HepG2 (cell line): ENCODE data around the gene MFNG. TPM values are rescaled to one million over a fixed set of nuclear protein-coding genes. Genes with fewer than 3 reads are reported as not detected.

Experiments
- FOXC1 ChIP-seq: sonication (generic); formaldehyde crosslinking; IDR thresholded peaks from 2 replicates; pipeline ENCODE4 v1.8.0; 2022; ENCODE audit warnings: mild to moderate bottlenecking, missing genetic modification reagents, borderline replicate concordance
- FOXP1 ChIP-seq, 2 experiments: fragments of 450-650 bp in 1 of 2; IDR thresholded peaks; 2 replicates each; pipeline ENCODE4 v1.6.1; 2017 to 2018; ENCODE audit warnings: antibody characterized with exemption in 1 of 2
- HNRNPH1 ChIP-seq: fragments of 200-400 bp; formaldehyde crosslinking; optimal IDR thresholded peaks from 2 replicates; pipeline ENCODE3; 2017; ENCODE audit warnings: mild to moderate bottlenecking, low read depth, low read length
- KLF12 ChIP-seq: sonication (generic); formaldehyde crosslinking; IDR thresholded peaks from 2 replicates; pipeline ENCODE4 v1.4.0; 2020; ENCODE audit warnings: missing genetic modification reagents, borderline replicate concordance
- KLF16 ChIP-seq, 2 experiments: sonication (generic) in 1 of 2; formaldehyde crosslinking in 1 of 2; IDR thresholded peaks; 2 replicates each; pipeline versions ENCODE4 v1.6.1 to v1.8.0; 2016 to 2023; ENCODE audit warnings: missing genetic modification reagents in 2 of 2, missing compliant biosample characterization in 1 of 2
- PHF20 ChIP-seq: sonication (generic); formaldehyde crosslinking; IDR thresholded peaks from 2 replicates; pipeline ENCODE4 v1.5.0; 2020; ENCODE audit warnings: mild to moderate bottlenecking, missing genetic modification reagents
- RFX5 ChIP-seq: IDR thresholded peaks from 2 replicates; pipeline ENCODE4 v1.6.1; 2011; ENCODE audit warnings: low read depth, low read length, improper control_type of control experiment
- TBP ChIP-seq: sonication (generic); formaldehyde crosslinking; IDR thresholded peaks from 2 replicates; pipeline ENCODE4 v1.5.0; 2020; ENCODE audit warnings: missing genetic modification reagents
- TMF1 ChIP-seq: sonication (generic); formaldehyde crosslinking; IDR thresholded peaks from 2 replicates; pipeline ENCODE4 v1.8.1; 2022; ENCODE audit warnings: low read depth, missing genetic modification reagents
- ZNF230 ChIP-seq: sonication (generic); formaldehyde crosslinking; IDR thresholded peaks from 2 replicates; pipeline ENCODE4 v1.4.0; 2020; ENCODE audit warnings: mild to moderate bottlenecking, missing genetic modification reagents
- ZNF678 ChIP-seq: sonication (generic); formaldehyde crosslinking; IDR thresholded peaks from 2 replicates; pipeline ENCODE4 v1.4.0; 2020; ENCODE audit warnings: mild to moderate bottlenecking, missing genetic modification reagents
- ZNF768 ChIP-seq: sonication (generic); formaldehyde crosslinking; IDR thresholded peaks from 2 replicates; pipeline ENCODE4 v1.4.0; 2020; ENCODE audit warnings: missing genetic modification reagents
- ZNF782 ChIP-seq: sonication (generic); formaldehyde crosslinking; IDR thresholded peaks from 2 replicates; pipeline ENCODE4 v1.4.0; 2020; ENCODE audit warnings: missing genetic modification reagents, mild to moderate bottlenecking, borderline replicate concordance
- polyA plus RNA-seq, 8 experiments: library from polyadenylated mRNA; depleted of rRNA in 3 of 8; stranded (reverse) in 7 of 8; unstranded in 1 of 8; fragments of >200 nt; fragmentation: Illumina TruSeq in 4 of 8; extraction: Trizol in 4 of 8; gene quantifications; 2 replicates each; pipeline versions ENCODE4 v1.2.1 to v1.2.3, GENCODE V29; 2011 to 2016; ENCODE audit warnings: low read depth in 4 of 8, missing spikeins in 1 of 8, mixed read lengths in 1 of 8; ENCODE audit not compliant: insufficient read depth in 1 of 8
- total RNA-seq, 5 experiments: library from RNA; depleted of rRNA; stranded (reverse); fragments of >200 nt; fragmentation: Illumina TruSeq; extraction: Trizol; gene quantifications; 2 replicates each; pipeline ENCODE4 v1.2.3, GENCODE V29; 2016; ENCODE audit warnings: low read depth in 1 of 5
- TF ChIP-seq, protein P1 (sequence below): sonication (generic); formaldehyde crosslinking; IDR thresholded peaks from 2 replicates; pipeline ENCODE4 v1.8.0; 2022; ENCODE audit warnings: mild to moderate bottlenecking, missing genetic modification reagents, borderline replicate concordance
- TF ChIP-seq, protein P2 (sequence below): conservative IDR thresholded peaks from 2 replicates; pipeline ENCODE4 v1.6.1; 2018; ENCODE audit warnings: missing genetic modification reagents
- TF ChIP-seq, protein P3 (sequence below): sonication (generic); formaldehyde crosslinking; IDR thresholded peaks from 2 replicates; pipeline ENCODE4 v1.4.0; 2020; ENCODE audit warnings: mild to moderate bottlenecking, missing genetic modification reagents
- TF ChIP-seq, protein P4 (sequence below): sonication (generic); formaldehyde crosslinking; IDR thresholded peaks from 2 replicates; pipeline ENCODE4 v1.5.1; 2020; ENCODE audit warnings: mild to moderate bottlenecking, moderate library complexity, missing genetic modification reagents
- TF ChIP-seq, protein P5 (sequence below): sonication (generic); formaldehyde crosslinking; IDR thresholded peaks from 2 replicates; pipeline ENCODE4 v1.4.0; 2020; ENCODE audit warnings: mild to moderate bottlenecking, missing genetic modification reagents, borderline replicate concordance

MFNG gene
- total and polyA plus RNA-seq, 2 of the 13 experiments (the other 11 are each of a cell fraction or from before 2014, with no cell fraction given): 1.0 to 11.7 TPM

DNA sequence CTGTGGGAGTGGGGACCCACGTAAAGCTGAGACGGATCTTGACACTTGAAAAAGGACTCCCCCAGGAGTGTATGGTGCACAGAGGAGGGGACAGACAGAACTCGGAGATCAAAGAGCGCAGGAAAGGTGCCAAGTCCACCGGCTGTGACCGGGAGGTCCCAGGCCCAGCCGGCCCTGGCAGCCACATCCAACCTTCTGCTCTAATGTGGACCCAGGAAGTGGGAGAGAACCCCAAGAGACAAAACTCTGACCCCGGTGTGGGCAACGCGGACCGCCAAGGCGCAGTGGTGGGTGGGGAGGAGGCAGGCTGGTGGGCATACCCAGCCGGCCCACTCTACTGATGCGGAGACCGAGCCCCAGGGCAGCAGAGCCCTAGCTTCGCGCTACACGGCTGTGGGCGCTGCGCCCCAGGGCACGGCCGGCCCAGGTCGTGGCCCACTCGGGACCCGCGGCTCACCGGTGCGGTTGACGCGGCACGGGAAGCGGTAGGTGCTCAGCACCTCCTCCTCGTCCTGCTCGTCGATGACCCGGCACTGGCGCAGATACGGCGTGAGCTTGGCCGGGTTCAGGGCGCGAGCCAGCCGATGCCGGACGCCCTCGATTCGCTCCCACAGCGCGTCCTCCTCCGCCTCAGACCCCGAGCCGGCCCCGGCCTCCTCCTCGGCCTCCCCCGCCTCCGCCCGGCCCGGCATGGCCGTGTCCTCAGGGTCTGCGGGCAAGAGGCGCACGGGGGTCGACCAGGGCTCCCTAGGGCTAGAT lies 32.5 kb upstream of the MFNG start (continued):
- TF ChIP-seq, protein P1, sequence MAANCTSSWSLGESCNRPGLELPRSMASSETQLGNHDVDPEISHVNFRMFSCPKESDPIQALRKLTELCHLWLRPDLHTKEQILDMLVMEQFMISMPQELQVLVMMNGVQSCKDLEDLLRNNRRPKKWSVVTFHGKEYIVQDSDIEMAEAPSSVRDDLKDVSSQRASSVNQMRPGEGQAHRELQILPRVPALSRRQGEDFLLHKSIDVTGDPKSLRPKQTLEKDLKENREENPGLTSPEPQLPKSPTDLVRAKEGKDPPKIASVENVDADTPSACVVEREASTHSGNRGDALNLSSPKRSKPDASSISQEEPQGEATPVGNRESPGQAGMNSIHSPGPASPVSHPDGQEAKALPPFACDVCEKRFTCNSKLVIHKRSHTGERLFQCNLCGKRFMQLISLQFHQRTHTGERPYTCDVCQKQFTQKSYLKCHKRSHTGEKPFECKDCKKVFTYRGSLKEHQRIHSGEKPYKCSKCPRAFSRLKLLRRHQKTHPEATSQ: no peak
- TF ChIP-seq, protein P2, sequence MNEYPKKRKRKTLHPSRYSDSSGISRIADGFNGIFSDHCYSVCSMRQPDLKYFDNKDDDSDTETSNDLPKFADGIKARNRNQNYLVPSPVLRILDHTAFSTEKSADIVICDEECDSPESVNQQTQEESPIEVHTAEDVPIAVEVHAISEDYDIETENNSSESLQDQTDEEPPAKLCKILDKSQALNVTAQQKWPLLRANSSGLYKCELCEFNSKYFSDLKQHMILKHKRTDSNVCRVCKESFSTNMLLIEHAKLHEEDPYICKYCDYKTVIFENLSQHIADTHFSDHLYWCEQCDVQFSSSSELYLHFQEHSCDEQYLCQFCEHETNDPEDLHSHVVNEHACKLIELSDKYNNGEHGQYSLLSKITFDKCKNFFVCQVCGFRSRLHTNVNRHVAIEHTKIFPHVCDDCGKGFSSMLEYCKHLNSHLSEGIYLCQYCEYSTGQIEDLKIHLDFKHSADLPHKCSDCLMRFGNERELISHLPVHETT: no peak
- TF ChIP-seq PHF20 (CRISPR knock-in tag) (0 out of 2 replicates have a peak, but pooled peaks have one; percentile 16), ZNF678 (CRISPR knock-in tag) (0 out of 2 replicates have a peak, but pooled peaks have one; percentile 29), KLF16 (CRISPR knock-in tag; IDR thresholded peaks at IDR 0.05) (0 out of 4 replicates have a peak, but pooled peaks of 1 of the 2 experiments have one; percentile 17), HNRNPH1 (no peak), ZNF768 (CRISPR knock-in tag) (0 out of 2 replicates have a peak, but pooled peaks have one; percentile 66), ZNF230 (no peak), ZNF782 (peak; percentile 14; the same call in 1 of the 2 replicates), FOXC1 (CRISPR knock-in tag) (peak; percentile 47; the same call in 1 of the 2 replicates), RFX5 (no peak), FOXP1 (IDR thresholded peaks at IDR 0.05) (no peak), FOXP1 (CRISPR knock-in tag; IDR thresholded peaks at IDR 0.05) (no peak), KLF12 (CRISPR knock-in tag) (0 out of 2 replicates have a peak, but pooled peaks have one; percentile 62), TMF1 (CRISPR knock-in tag) (no peak), TBP (CRISPR knock-in tag) (0 out of 2 replicates have a peak, but pooled peaks have one; percentile 34)
- TF ChIP-seq, protein P3, sequence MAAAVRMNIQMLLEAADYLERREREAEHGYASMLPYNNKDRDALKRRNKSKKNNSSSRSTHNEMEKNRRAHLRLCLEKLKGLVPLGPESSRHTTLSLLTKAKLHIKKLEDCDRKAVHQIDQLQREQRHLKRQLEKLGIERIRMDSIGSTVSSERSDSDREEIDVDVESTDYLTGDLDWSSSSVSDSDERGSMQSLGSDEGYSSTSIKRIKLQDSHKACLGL (CRISPR knock-in tag): peak; percentile 74; the same call in 1 of the 2 replicates
- TF ChIP-seq, protein P4, sequence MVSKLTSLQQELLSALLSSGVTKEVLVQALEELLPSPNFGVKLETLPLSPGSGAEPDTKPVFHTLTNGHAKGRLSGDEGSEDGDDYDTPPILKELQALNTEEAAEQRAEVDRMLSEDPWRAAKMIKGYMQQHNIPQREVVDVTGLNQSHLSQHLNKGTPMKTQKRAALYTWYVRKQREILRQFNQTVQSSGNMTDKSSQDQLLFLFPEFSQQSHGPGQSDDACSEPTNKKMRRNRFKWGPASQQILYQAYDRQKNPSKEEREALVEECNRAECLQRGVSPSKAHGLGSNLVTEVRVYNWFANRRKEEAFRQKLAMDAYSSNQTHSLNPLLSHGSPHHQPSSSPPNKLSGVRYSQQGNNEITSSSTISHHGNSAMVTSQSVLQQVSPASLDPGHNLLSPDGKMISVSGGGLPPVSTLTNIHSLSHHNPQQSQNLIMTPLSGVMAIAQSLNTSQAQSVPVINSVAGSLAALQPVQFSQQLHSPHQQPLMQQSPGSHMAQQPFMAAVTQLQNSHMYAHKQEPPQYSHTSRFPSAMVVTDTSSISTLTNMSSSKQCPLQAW (CRISPR knock-in tag): peak; percentile 8; the same call in 1 of the 2 replicates
- TF ChIP-seq, protein P5, sequence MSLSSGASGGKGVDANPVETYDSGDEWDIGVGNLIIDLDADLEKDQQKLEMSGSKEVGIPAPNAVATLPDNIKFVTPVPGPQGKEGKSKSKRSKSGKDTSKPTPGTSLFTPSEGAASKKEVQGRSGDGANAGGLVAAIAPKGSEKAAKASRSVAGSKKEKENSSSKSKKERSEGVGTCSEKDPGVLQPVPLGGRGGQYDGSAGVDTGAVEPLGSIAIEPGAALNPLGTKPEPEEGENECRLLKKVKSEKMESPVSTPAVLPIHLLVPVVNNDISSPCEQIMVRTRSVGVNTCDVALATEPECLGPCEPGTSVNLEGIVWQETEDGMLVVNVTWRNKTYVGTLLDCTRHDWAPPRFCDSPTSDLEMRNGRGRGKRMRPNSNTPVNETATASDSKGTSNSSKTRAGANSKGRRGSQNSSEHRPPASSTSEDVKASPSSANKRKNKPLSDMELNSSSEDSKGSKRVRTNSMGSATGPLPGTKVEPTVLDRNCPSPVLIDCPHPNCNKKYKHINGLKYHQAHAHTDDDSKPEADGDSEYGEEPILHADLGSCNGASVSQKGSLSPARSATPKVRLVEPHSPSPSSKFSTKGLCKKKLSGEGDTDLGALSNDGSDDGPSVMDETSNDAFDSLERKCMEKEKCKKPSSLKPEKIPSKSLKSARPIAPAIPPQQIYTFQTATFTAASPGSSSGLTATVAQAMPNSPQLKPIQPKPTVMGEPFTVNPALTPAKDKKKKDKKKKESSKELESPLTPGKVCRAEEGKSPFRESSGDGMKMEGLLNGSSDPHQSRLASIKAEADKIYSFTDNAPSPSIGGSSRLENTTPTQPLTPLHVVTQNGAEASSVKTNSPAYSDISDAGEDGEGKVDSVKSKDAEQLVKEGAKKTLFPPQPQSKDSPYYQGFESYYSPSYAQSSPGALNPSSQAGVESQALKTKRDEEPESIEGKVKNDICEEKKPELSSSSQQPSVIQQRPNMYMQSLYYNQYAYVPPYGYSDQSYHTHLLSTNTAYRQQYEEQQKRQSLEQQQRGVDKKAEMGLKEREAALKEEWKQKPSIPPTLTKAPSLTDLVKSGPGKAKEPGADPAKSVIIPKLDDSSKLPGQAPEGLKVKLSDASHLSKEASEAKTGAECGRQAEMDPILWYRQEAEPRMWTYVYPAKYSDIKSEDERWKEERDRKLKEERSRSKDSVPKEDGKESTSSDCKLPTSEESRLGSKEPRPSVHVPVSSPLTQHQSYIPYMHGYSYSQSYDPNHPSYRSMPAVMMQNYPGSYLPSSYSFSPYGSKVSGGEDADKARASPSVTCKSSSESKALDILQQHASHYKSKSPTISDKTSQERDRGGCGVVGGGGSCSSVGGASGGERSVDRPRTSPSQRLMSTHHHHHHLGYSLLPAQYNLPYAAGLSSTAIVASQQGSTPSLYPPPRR (CRISPR knock-in tag): 0 out of 2 replicates have a peak, but pooled peaks have one; percentile 7
